Aorta (tissue), 5 donors: ENCODE measurements around the gene ADH1A. TPM values are rescaled to one million over a fixed set of nuclear protein-coding genes. Genes with fewer than 3 reads are reported as not detected.
"Not testable (repeated sequence)": the region's sequence is repeated elsewhere in the genome, so short reads cannot be mapped to it uniquely, and the experiment has no call there.

Experiments used
- ATAC-seq: fragments of 200-7000 bp; cut with Tn5 transposase; one replicate; pipeline ENCODE4 v1.9.1; 2022; ENCODE audit warnings: moderate library complexity; ENCODE audit not compliant: low FRiP score
- DNase-seq, 2 donors: peaks; one replicate each; pipeline ENCODE4 v3.0.0-alpha.2; 2020
- H3K27ac ChIP-seq, 2 donors: one replicate each; pipeline ENCODE4 v1.5.1; 2013; ENCODE audit warnings: low read length in 2 of 2, mild to moderate bottlenecking in 2 of 2, moderate library complexity in 2 of 2, control low read depth in 1 of 2, inconsistent platforms in 1 of 2, low read depth in 1 of 2
- H3K27me3 ChIP-seq, 2 donors: one replicate each; pipeline ENCODE4 v1.6.1; 2013; ENCODE audit warnings: control low read depth in 1 of 2, low read length in 1 of 2, mild to moderate bottlenecking in 1 of 2, moderate library complexity in 1 of 2; ENCODE audit not compliant: insufficient read depth in 2 of 2, control insufficient read depth in 1 of 2
- H3K36me3 ChIP-seq, 2 donors: one replicate each; pipeline ENCODE4 v1.6.1; 2013; ENCODE audit warnings: control low read depth in 1 of 2, low read length in 1 of 2, mild to moderate bottlenecking in 1 of 2; ENCODE audit not compliant: insufficient read depth in 2 of 2, control insufficient read depth in 1 of 2
- H3K4me1 ChIP-seq, 2 donors: one replicate each; pipeline ENCODE4 v1.6.1; 2013; ENCODE audit warnings: low read length in 2 of 2, control low read depth in 1 of 2, mild to moderate bottlenecking in 1 of 2, moderate library complexity in 1 of 2; ENCODE audit not compliant: insufficient read depth in 2 of 2, control insufficient read depth in 1 of 2
- H3K4me3 ChIP-seq, 2 donors: one replicate each; pipeline ENCODE4 v1.5.1; 2013; ENCODE audit warnings: low read length in 2 of 2, control low read depth in 1 of 2, mild to moderate bottlenecking in 1 of 2
- H3K9me3 ChIP-seq: one replicate; pipeline ENCODE4 v1.6.1; 2013; ENCODE audit warnings: mild to moderate bottlenecking, low read length; ENCODE audit not compliant: control insufficient read depth
- WGBS, 2 donors: extraction: QIAGEN DNeasy Blood & Tissue Kit; methylation state at CpG; one replicate each; pipeline ENCODE4 v1.1.7; 2013; 5-methylcytosine and 5-hydroxymethylcytosine counted together
- intact Hi-C, 2 donors: fragments of 100-400 bp; cut with DNase I; formaldehyde crosslinking; loops; one replicate each; pipeline versions ENCODE4 v1.14.2 to v1.15.0; 2022
- polyA plus RNA-seq, 2 donors: library from polyadenylated mRNA; stranded (reverse); fragments of 200-250 nt; gene quantifications; one replicate each; pipeline ENCODE4 v1.2.3, GENCODE V29; 2013
- total RNA-seq, 2 donors: library from RNA; stranded (reverse); fragmentation: NEBNext Ultra II Directional; extraction: Animal tissue kit (Norgen Biotek cat#: 25700); gene quantifications; one replicate each; pipeline ENCODE4 v1.2.1, GENCODE V29; 2021
- donor health status: healthy with polysubstance abuse.
- donor health status: Bipolar disorder and iron deficiency.
- donor health status: DM: no; HTN: no; CAD: no.
- donor health status: DM: no; HTN: no; CAD: no.
- donor health status: DM: yes; HTN: yes; CAD: no.

The ADH1A gene
- total and polyA plus RNA-seq, 4 donors = 0.67 to 3.5 (median 2.1) TPM

- no peak for DNase-seq
- ATAC-seq = no peak
- intact Hi-C loops = no loop called here
- H3K4me3 ChIP-seq = no peak overlapping the region
- H3K4me1 ChIP-seq = peaks cover 0 to 7% of the 10 kb centered on the region in 2 donors
- H3K36me3 ChIP-seq = peaks cover 0 to 2% of the 10 kb centered on the region in 2 donors
- no peaks in the 10 kb centered on the region for H3K27me3 ChIP-seq
- H3K27ac ChIP-seq = no peak overlapping the region
- peaks cover 3% of the 10 kb centered on the region for H3K9me3 ChIP-seq
Measured at GRCh38 chr4:99264927-99265326, 25.9 kb downstream of the ADH1A start.

- no peak for ATAC-seq
- Histone ChIP-seq H3K9me3 (no peaks in the 10 kb centered on the region), H3K4me1 (no peaks in the 10 kb centered on the region), H3K36me3 (no peaks in the 10 kb centered on the region), H3K27ac (no peak overlapping the region), H3K4me3 (no peak overlapping the region), H3K27me3 (no peaks in the 10 kb centered on the region)
- DNase-seq = no peak
- 88 to 90% methylated on average over 4 of the region's 4 CpGs for WGBS, 2 donors
- intact Hi-C loops = no loop called here
Measured at GRCh38 chr4:99252746-99253145, 38.0 kb downstream of the ADH1A start.

- intact Hi-C loops = no loop called here
- 84 to 86% methylated on average over 1 of the region's 1 CpG for WGBS, 2 donors
- no peak overlapping the region for H3K27ac ChIP-seq
Measured at GRCh38 chr4:99248714-99249113, 42.1 kb downstream of the ADH1A start.

GRCh38 chr4:99235955-99236354 lies 54.8 kb downstream of the ADH1A start:
- Histone ChIP-seq H3K27ac (no peak overlapping the region), H3K27me3 (no peaks in the 10 kb centered on the region), H3K4me3 (no peak overlapping the region), H3K36me3 (no peaks in the 10 kb centered on the region), H3K4me1 (peaks cover 0 to 1% of the 10 kb centered on the region in 2 donors), H3K9me3 (no peaks in the 10 kb centered on the region)
- ATAC-seq (no peak), DNase-seq (no peak)
- WGBS, 2 donors = 70 to 77% methylated on average over 1 of the region's 1 CpG
- intact Hi-C loops = no loop called here

More at GRCh38 chr4:99248714-99249113, 42.1 kb downstream of the ADH1A start:
- H3K36me3 ChIP-seq = no peaks in the 10 kb centered on the region
- H3K4me3 ChIP-seq = no peak overlapping the region
- no peaks in the 10 kb centered on the region for H3K9me3 ChIP-seq
- no peak for DNase-seq
- H3K4me1 ChIP-seq = no peaks in the 10 kb centered on the region
- ATAC-seq = no peak
- no peaks in the 10 kb centered on the region for H3K27me3 ChIP-seq

GRCh38 chr4:99234331-99235010 lies 56.3 kb downstream of the ADH1A start:
- Histone ChIP-seq H3K4me1 (no peaks in the 10 kb centered on the region), H3K9me3 (no peaks in the 10 kb centered on the region), H3K4me3 (no peak overlapping the region), H3K27me3 (no peaks in the 10 kb centered on the region), H3K27ac (peak overlapping the region in 1 of 2 donors; percentile 7), H3K36me3 (no peaks in the 10 kb centered on the region)
- WGBS, 2 donors = 3 to 6% methylated on average over 2 of the region's 2 CpGs
- intact Hi-C loops = no loop called here
- no peak for DNase-seq
- no peak for ATAC-seq

GRCh38 chr4:99233397-99233796 lies 57.4 kb downstream of the ADH1A start:
- WGBS, 2 donors = 97 to 99% methylated on average over 2 of the region's 2 CpGs
- H3K4me3 ChIP-seq, DNase-seq, H3K9me3 ChIP-seq, H3K36me3 ChIP-seq, H3K4me1 ChIP-seq, H3K27me3 ChIP-seq, H3K27ac ChIP-seq, intact Hi-C loops, ATAC-seq: not testable (repeated sequence)

- H3K36me3 ChIP-seq, H3K4me1 ChIP-seq, ATAC-seq, H3K27me3 ChIP-seq, H3K4me3 ChIP-seq, H3K9me3 ChIP-seq, H3K27ac ChIP-seq, intact Hi-C loops, DNase-seq: not testable (repeated sequence)
- WGBS, 2 donors = 65 to 72% methylated on average over 1 of the region's 1 CpG
Measured at GRCh38 chr4:99228706-99229105, 62.1 kb downstream of the ADH1A start.

GRCh38 chr4:99227646-99228045 lies 63.1 kb downstream of the ADH1A start:
- ATAC-seq, DNase-seq, H3K27me3 ChIP-seq, H3K4me1 ChIP-seq, H3K27ac ChIP-seq, H3K36me3 ChIP-seq, intact Hi-C loops, H3K9me3 ChIP-seq, H3K4me3 ChIP-seq: not testable (repeated sequence)
- 97% methylated on average over 4 of the region's 4 CpGs for WGBS, 2 donors
